Measurements from ENCODE around the gene SMIM5. TPM values are rescaled to one million over a fixed set of nuclear protein-coding genes. Genes with fewer than 3 reads are reported as not detected.

SMIM5 gene
- polyA plus RNA-seq, 1 donor (not counting 4 experiments of a cell fraction or from before 2014, with no cell fraction given) = 0.24 TPM

DNA sequence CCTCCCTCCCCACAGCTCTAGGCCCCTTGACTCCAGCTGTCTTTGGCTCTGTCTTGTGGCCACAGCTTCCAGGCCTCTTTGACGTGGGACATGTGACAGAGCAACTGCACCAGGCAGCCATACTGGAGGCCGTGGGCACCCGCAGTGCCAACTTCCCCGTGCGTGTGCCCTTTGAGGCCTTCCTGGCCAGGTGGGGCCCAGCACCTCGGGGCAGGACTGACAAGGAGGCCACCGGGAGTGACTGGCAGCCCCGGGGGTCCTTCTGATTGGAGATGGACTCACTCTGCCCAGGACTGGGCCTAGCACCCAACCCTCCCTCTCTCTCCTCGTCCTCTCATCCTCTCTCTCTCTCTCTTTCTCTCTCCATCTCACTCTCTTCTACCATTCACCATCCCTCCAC, 30.1 kb upstream of the SMIM5 start:
- Histone ChIP-seq H3K9me3 (ENCODE audit: control insufficient read depth, low read depth, low read length) (no peaks in the 10 kb centered on the region), H3K4me2 (ENCODE audit: control insufficient read depth, extremely low read depth, insufficient read depth, low read depth, low read length) (no peak overlapping the region), H4K20me1 (ENCODE audit: control insufficient read depth, extremely low read depth, insufficient read depth, low read length) (no peaks in the 10 kb centered on the region), H3K36me3 (ENCODE audit: control insufficient read depth in 2 of 2, extremely low read depth in 1 of 2, insufficient read depth in 2 of 2, low read length in 2 of 2) (no peaks in the 10 kb centered on the region), H3K9ac (ENCODE audit: control insufficient read depth, extremely low read depth, insufficient read depth, low read length) (no peak overlapping the region), H3K79me2 (ENCODE audit: control insufficient read depth, insufficient read depth, low read length) (no peaks in the 10 kb centered on the region), H3K27ac (ENCODE audit: control insufficient read depth, insufficient read depth, low read length) (no peak overlapping the region), H3K4me1 (ENCODE audit: control insufficient read depth, extremely low read depth, insufficient read depth, low read length) (peaks cover 6% of the 10 kb centered on the region), H3K9me1 (ENCODE audit: control insufficient read depth, extremely low read depth, insufficient read depth, low read length) (no peaks in the 10 kb centered on the region), H3K4me3 (ENCODE audit: control insufficient read depth in 2 of 3, extremely low read depth in 1 of 3, insufficient read depth in 2 of 3, low read depth in 1 of 3, low read length in 3 of 3) (no peak overlapping the region), H3K27me3 (ENCODE audit: control insufficient read depth, extremely low read depth, insufficient read depth, low read length) (peaks cover 8% of the 10 kb centered on the region), H2AFZ (ENCODE audit: control insufficient read depth, low read length) (no peak overlapping the region)
- dilution Hi-C loops (cut with MboI; ENCODE audit: extremely low pct_ligation_motif_present, low sequenced_read_pairs) = no loop called here
- TF ChIP-seq EZH2 (IDR thresholded peaks at IDR 0.05; ENCODE audit: low read length) (no peak), CTCF (optimal IDR thresholded peaks at IDR 0.05 in 1 of 3, IDR thresholded peaks at IDR 0.05 in 1 of 3, conservative IDR thresholded peaks at IDR 0.05 in 1 of 3; ENCODE audit: extremely low read depth in 1 of 3, insufficient read depth in 2 of 3, low read length in 3 of 3) (no peak)
- no peak for FAIRE-seq
- no peak for DNase-seq (ENCODE audit: low read depth, low spot score)

DNA sequence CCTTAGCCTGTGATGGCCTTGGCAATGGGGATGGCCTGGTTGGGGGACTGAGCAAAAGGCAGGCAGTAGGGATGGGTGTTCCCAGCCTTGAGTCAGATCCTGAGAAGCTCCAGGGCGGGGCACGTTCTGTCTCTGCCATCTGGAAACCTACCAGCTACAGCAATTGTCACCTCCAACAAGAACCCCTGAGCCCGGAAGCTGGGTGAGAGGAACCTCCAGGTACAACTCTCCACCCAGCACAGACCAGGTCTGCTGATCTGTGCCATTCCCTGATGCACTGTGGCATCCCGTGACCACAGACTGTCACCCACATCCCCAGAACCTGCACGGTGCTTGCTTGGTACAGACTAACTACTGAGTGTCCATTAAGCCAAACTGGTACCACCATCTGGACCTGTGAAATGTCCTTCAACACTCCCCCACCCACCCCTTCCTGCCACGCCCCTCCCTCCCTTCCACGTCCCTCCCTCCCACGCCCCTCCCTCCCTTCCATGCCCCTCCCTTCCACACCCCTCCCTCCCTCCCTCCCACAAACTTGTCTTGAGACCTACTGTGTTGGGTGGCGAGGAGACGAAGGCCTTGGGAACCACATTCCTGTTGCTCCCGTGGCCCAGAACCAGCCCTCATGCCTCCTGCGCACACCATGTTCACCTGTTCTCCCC, 29.1 kb upstream of the SMIM5 start:
- H3K36me3 ChIP-seq (ENCODE audit: control insufficient read depth in 2 of 2, extremely low read depth in 1 of 2, insufficient read depth in 2 of 2, low read length in 2 of 2) = no peaks in the 10 kb centered on the region
- DNase-seq (ENCODE audit: low read depth, low spot score) (no peak), FAIRE-seq (no peak)
- TF ChIP-seq EZH2 (IDR thresholded peaks at IDR 0.05; ENCODE audit: low read length) = no peak
- no peak for TF ChIP-seq CTCF (optimal IDR thresholded peaks at IDR 0.05 in 1 of 3, IDR thresholded peaks at IDR 0.05 in 1 of 3, conservative IDR thresholded peaks at IDR 0.05 in 1 of 3; ENCODE audit: extremely low read depth in 1 of 3, insufficient read depth in 2 of 3, low read length in 3 of 3)
- H3K9me3 ChIP-seq (ENCODE audit: control insufficient read depth, low read depth, low read length) = no peaks in the 10 kb centered on the region
- no peaks in the 10 kb centered on the region for H3K79me2 ChIP-seq (ENCODE audit: control insufficient read depth, insufficient read depth, low read length)
- no peak overlapping the region for H2AFZ ChIP-seq (ENCODE audit: control insufficient read depth, low read length)
- H3K9me1 ChIP-seq (ENCODE audit: control insufficient read depth, extremely low read depth, insufficient read depth, low read length) = no peaks in the 10 kb centered on the region
- H4K20me1 ChIP-seq (ENCODE audit: control insufficient read depth, extremely low read depth, insufficient read depth, low read length) = no peaks in the 10 kb centered on the region
- H3K27me3 ChIP-seq (ENCODE audit: control insufficient read depth, extremely low read depth, insufficient read depth, low read length) = peaks cover 8% of the 10 kb centered on the region
- H3K4me3 ChIP-seq (ENCODE audit: control insufficient read depth in 2 of 3, extremely low read depth in 1 of 3, insufficient read depth in 2 of 3, low read depth in 1 of 3, low read length in 3 of 3) = no peak overlapping the region
- dilution Hi-C loops (cut with MboI; ENCODE audit: extremely low pct_ligation_motif_present, low sequenced_read_pairs) = no loop called here
- H3K4me1 ChIP-seq (ENCODE audit: control insufficient read depth, extremely low read depth, insufficient read depth, low read length) = peaks cover 6% of the 10 kb centered on the region
- H3K4me2 ChIP-seq (ENCODE audit: control insufficient read depth, extremely low read depth, insufficient read depth, low read depth, low read length) = no peak overlapping the region
- H3K9ac ChIP-seq (ENCODE audit: control insufficient read depth, extremely low read depth, insufficient read depth, low read length) = no peak overlapping the region
- H3K27ac ChIP-seq (ENCODE audit: control insufficient read depth, insufficient read depth, low read length) = no peak overlapping the region

Measured in keratinocyte (primary cell).